Caco-2 (cell line): ENCODE results near the gene KLHL12. TPM values are rescaled to one million over a fixed set of nuclear protein-coding genes. Genes with fewer than 3 reads are reported as not detected.
"Not testable (repeated sequence)": the region's sequence is repeated elsewhere in the genome, so short reads cannot be mapped to it uniquely, and the experiment has no call there.

Experiments
- BruUV-seq: library from RNA; stranded (reverse); fragments of 400-500 nt; replicated peaks from 2 replicates; lab custom pipeline; 2021; lab: Mats Ljungman, UMichigan
- CTCF ChIA-PET: fragments of 300-600 bp; sonication (Branson Sonifier 250); formaldehyde crosslinking; loops from one replicate; lab custom pipeline; 2022; ENCODE audit warnings: antibody characterized with exemption; lab: Charles Lee
- POLR2A ChIA-PET: fragments of 300-600 bp; sonication (Branson Sonifier 250); formaldehyde crosslinking; loops from one replicate; lab custom pipeline; 2022; ENCODE audit warnings: antibody characterized with exemption; lab: Charles Lee
- DNase-seq, 2 experiments: peaks; one replicate each; pipeline versions ENCODE4 v3.0.0 to v3.0.0-alpha.2; 2020 to 2022
- H3K27me3 ChIP-seq: replicated peaks from 2 replicates; pipeline ENCODE4 v1.6.0; 2011; ENCODE audit warnings: low read length; ENCODE audit not compliant: control insufficient read depth, insufficient read depth
- H3K36me3 ChIP-seq: 2 replicates; pipeline ENCODE4 v1.5.1; 2011; ENCODE audit warnings: low read length; ENCODE audit not compliant: control insufficient read depth, insufficient read depth
- H3K4me1 ChIP-seq: fragments of 250-450 bp; sonication (Bioruptor Pico); 2 replicates; pipeline ENCODE4 v1.5.1; 2020; ENCODE audit warnings: mild to moderate bottlenecking
- H3K4me3 ChIP-seq: 2 replicates; pipeline ENCODE4 v1.5.1; 2011; ENCODE audit warnings: low read depth, mild to moderate bottlenecking, control low read depth, low read length
- H3K9me3 ChIP-seq: fragments of 250-450 bp; sonication (Bioruptor Pico); 2 replicates; pipeline ENCODE4 v1.5.1; 2020; ENCODE audit warnings: mild to moderate bottlenecking, moderate library complexity
- H3K27ac Mint-ChIP-seq: one replicate; pipeline ENCODE4 v1.8.0; 2022; ENCODE audit warnings: mixed read lengths; ENCODE audit not compliant: unreplicated experiment
- H3K27me3 Mint-ChIP-seq: one replicate; pipeline ENCODE4 v1.8.0; 2022; ENCODE audit warnings: mixed read lengths; ENCODE audit not compliant: insufficient read depth, unreplicated experiment
- H3K36me3 Mint-ChIP-seq: one replicate; pipeline ENCODE4 v1.8.0; 2022; ENCODE audit warnings: mild to moderate bottlenecking, mixed read lengths; ENCODE audit not compliant: insufficient read depth, unreplicated experiment
- H3K4me1 Mint-ChIP-seq: one replicate; pipeline ENCODE4 v1.8.0; 2022; ENCODE audit warnings: low read depth, mixed read lengths; ENCODE audit not compliant: unreplicated experiment
- H3K4me3 Mint-ChIP-seq: one replicate; pipeline ENCODE4 v1.8.0; 2022; ENCODE audit warnings: mild to moderate bottlenecking, moderate library complexity, mixed read lengths; ENCODE audit not compliant: unreplicated experiment
- H3K9me3 Mint-ChIP-seq: one replicate; pipeline ENCODE4 v1.8.0; 2022; ENCODE audit warnings: mixed read lengths; ENCODE audit not compliant: unreplicated experiment
- CTCF ChIP-seq, 2 experiments: fragments of 200-600 bp in 1 of 2; IDR thresholded peaks; 1 replicate in 1 of 2; 2 replicates in 1 of 2; pipeline versions ENCODE4 v1.5.1 to v1.8.0; 2011 to 2022; ENCODE audit warnings: antibody characterized with exemption in 1 of 2, control low read depth in 1 of 2, inconsistent platforms in 1 of 2, low read depth in 1 of 2, low read length in 1 of 2, mild to moderate bottlenecking in 1 of 2, moderate library complexity in 1 of 2; ENCODE audit not compliant: insufficient read depth in 1 of 2, severe bottlenecking in 1 of 2, unreplicated experiment in 1 of 2
- intact Hi-C: fragments of 100-400 bp; cut with micrococcal nuclease; formaldehyde crosslinking; loops from one replicate; pipeline ENCODE4 v1.10.0; 2022; ENCODE audit not compliant: unreplicated experiment
- total RNA-seq: library from RNA; stranded (reverse); gene quantifications from 2 replicates; pipeline ENCODE4 v1.2.3, GENCODE V29; 2022

The KLHL12 gene
- total RNA-seq, 1 experiment from 2014 or later, result 23.6 TPM

DNA sequence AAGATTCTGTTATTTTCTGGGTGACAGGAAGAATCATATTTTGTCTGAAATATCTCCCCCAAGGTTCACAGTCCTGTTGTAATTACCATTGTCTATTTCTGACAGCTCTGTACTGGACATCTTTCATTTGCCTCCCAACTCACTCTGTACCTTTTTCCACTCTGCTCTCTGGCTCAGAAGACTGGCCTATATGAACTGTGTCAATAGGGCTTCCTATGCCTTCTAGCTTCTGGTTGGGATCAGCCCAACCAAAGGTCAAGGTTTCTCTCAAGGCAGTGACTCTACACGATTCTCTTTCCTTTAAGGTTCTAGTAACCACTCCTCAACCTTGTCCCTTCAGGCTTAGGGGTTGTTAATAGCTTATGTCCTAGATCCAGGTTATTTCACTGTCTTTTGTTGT is 17.5 kb downstream of the KLHL12 start:
- H3K4me1 ChIP-seq, result no peaks in the 10 kb centered on the region
- H3K27me3 Mint-ChIP-seq, result no peaks in the 10 kb centered on the region
- no peak overlapping the region for H3K27ac Mint-ChIP-seq
- BruUV-seq, result no TSS peak
- no peak for DNase-seq
- H3K9me3 Mint-ChIP-seq, result peaks cover 8% of the 10 kb centered on the region
- CTCF ChIA-PET, result no interaction called here
- no peaks in the 10 kb centered on the region for H3K36me3 ChIP-seq
- H3K4me3 Mint-ChIP-seq, result no peak overlapping the region
- intact Hi-C loops, result no loop called here
- no peaks in the 10 kb centered on the region for H3K4me1 Mint-ChIP-seq
- POLR2A ChIA-PET, result no interaction called here
- TF ChIP-seq CTCF (IDR thresholded peaks at IDR 0.05; ENCODE audit: insufficient read depth in 1 of 2, low read depth in 1 of 2, low read length in 1 of 2, severe bottlenecking in 1 of 2, unreplicated experiment in 1 of 2), result no peak
- H3K9me3 ChIP-seq, result no peaks in the 10 kb centered on the region
- H3K4me3 ChIP-seq, result no peak overlapping the region
- peaks cover 48% of the 10 kb centered on the region for H3K36me3 Mint-ChIP-seq
- H3K27me3 ChIP-seq, result no peaks in the 10 kb centered on the region

DNA sequence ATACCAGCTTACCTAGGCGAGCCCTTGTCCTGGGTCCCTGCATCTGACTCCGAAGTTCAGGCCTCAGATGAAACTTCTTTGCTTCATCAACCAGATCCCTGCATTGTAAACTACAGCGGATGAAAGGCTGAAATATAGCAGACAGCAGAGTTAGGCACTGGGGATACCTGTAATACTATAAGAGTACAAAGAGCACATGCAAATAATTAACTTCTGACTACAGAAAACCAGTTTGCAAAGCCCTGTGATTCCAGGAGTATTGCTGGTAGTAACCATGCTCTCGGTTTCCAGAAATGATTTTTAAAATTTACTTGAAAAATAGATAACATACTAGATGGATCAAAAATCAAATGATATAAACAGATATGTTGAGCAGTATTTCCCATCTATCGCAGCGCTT is 18.0 kb downstream of the KLHL12 start:
- no peak for TF ChIP-seq CTCF (IDR thresholded peaks at IDR 0.05; ENCODE audit: insufficient read depth in 1 of 2, low read depth in 1 of 2, low read length in 1 of 2, severe bottlenecking in 1 of 2, unreplicated experiment in 1 of 2)
- intact Hi-C loops, result no loop called here
- Histone ChIP-seq H3K4me1 (no peaks in the 10 kb centered on the region), H3K9me3 (no peaks in the 10 kb centered on the region), H3K36me3 (no peaks in the 10 kb centered on the region), H3K27me3 (no peaks in the 10 kb centered on the region), H3K4me3 (no peak overlapping the region)
- no peaks in the 10 kb centered on the region for H3K4me1 Mint-ChIP-seq
- ChIA-PET CTCF (no interaction called here), POLR2A (no interaction called here)
- no peak overlapping the region for H3K27ac Mint-ChIP-seq
- H3K4me3 Mint-ChIP-seq, result no peak overlapping the region
- H3K9me3 Mint-ChIP-seq, result peaks cover 8% of the 10 kb centered on the region
- H3K27me3 Mint-ChIP-seq, result no peaks in the 10 kb centered on the region
- peaks cover 47% of the 10 kb centered on the region for H3K36me3 Mint-ChIP-seq
- no TSS peak for BruUV-seq
- DNase-seq, result no peak

DNA sequence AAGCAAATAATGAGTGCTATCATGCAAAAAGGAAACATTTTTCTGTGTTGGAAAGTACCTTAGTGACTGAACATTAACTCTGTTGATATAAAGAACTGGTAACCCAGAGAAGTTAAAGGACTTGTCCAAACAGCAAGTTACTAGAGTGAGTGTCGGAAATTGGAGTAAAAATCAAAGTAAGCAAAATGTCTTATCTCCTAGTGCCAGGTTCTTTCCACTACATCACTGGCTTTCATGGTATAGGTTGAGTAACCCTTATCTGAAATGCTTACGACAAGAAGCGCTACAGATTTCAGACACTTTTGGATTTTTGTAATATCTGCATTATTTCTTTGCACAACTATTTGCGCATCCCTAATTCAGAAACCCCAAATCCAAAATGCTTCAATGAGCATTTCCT is 21.7 kb downstream of the KLHL12 start:
- CTCF ChIA-PET, result interaction anchor here (0.6 kb wide), 1 partner anchor 25 kb away, joined by 4 read pairs; no protein-coding TSS in a partner anchor

DNA sequence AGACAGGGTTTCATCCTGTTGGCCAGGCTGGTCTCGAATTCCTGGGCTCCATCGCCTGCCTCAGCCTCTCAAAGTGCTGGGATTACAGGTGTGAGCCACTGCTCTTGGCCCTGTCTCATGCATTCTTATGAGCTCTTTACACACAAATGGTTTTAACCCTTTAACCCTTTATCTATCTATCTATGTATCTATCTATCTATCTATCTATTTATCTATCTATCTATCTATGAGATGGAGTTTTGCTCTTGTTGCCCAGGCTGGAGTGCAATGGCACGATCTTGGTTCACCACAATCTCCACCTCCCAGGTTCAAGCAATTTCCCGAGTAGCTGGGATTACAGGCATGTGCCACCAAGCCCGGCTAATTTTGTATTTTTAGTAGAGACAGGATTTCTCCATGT is 23.2 kb downstream of the KLHL12 start:
- H3K27me3 ChIP-seq, DNase-seq, BruUV-seq, H3K9me3 Mint-ChIP-seq, POLR2A ChIA-PET, H3K4me1 ChIP-seq, H3K36me3 ChIP-seq, H3K4me3 Mint-ChIP-seq, intact Hi-C loops, CTCF ChIA-PET, H3K27me3 Mint-ChIP-seq, H3K27ac Mint-ChIP-seq, H3K9me3 ChIP-seq, H3K4me1 Mint-ChIP-seq, H3K4me3 ChIP-seq: not testable (repeated sequence)
- peaks cover 17% of the 10 kb centered on the region for H3K36me3 Mint-ChIP-seq

More for the DNA sequence above, 21.7 kb downstream of the KLHL12 start:
- Mint-ChIP-seq H3K27ac (no peak overlapping the region), H3K4me3 (no peak overlapping the region), H3K9me3 (peaks cover 8% of the 10 kb centered on the region), H3K36me3 (peaks cover 28% of the 10 kb centered on the region), H3K27me3 (no peaks in the 10 kb centered on the region), H3K4me1 (no peaks in the 10 kb centered on the region)
- DNase-seq, result no peak
- TF ChIP-seq CTCF (IDR thresholded peaks at IDR 0.05; ENCODE audit: insufficient read depth in 1 of 2, low read depth in 1 of 2, low read length in 1 of 2, severe bottlenecking in 1 of 2, unreplicated experiment in 1 of 2), result no peak
- intact Hi-C loops, result no loop called here
- no peaks in the 10 kb centered on the region for H3K36me3 ChIP-seq
- POLR2A ChIA-PET, result no interaction called here
- BruUV-seq, result no TSS peak
- no peaks in the 10 kb centered on the region for H3K27me3 ChIP-seq
- H3K4me1 ChIP-seq, result no peaks in the 10 kb centered on the region
- no peak overlapping the region for H3K4me3 ChIP-seq
- no peaks in the 10 kb centered on the region for H3K9me3 ChIP-seq
